Measurements from ENCODE around the gene RYR3. TPM values are rescaled to one million over a fixed set of nuclear protein-coding genes. Genes with fewer than 3 reads are reported as not detected.

The RYR3 gene
- total RNA-seq, 5 donors from 2014 or later (not counting 1 experiment from before 2014, with no cell fraction given) = 0.03 to 0.07 (median 0.04) TPM; not detected in 1

- no peaks in the 10 kb centered on the region for H3K4me1 Mint-ChIP-seq
- no peak overlapping the region for H3K27ac ChIP-seq (ENCODE audit: low read length)
- no peaks in the 10 kb centered on the region for H3K36me3 Mint-ChIP-seq
- DNase-seq (no peak), ATAC-seq (replicated peaks in 1 of 4) (no peak)
- WGBS (ENCODE audit: insufficient coverage) = 56% methylated on average over 3 of the region's 4 CpGs
- H3K9me3 Mint-ChIP-seq = no peaks in the 10 kb centered on the region
- no peaks in the 10 kb centered on the region for H3K27me3 ChIP-seq (replicated peaks in 1 of 2; ENCODE audit: control insufficient read depth in 2 of 2, extremely low read depth in 1 of 2, insufficient read depth in 2 of 2, low read length in 1 of 2)
- H3K4me3 Mint-ChIP-seq = no peak overlapping the region
- no peaks in the 10 kb centered on the region for H3K4me1 ChIP-seq (ENCODE audit: control insufficient read depth in 1 of 2, extremely low read depth in 1 of 2, insufficient read depth in 2 of 2, low read length in 2 of 2)
- POLR2A ChIA-PET = no interaction called here
- peaks cover 17 to 36% of the 10 kb centered on the region in 2 donors for H3K27me3 Mint-ChIP-seq
- no peak overlapping the region for H3K4me3 ChIP-seq (ENCODE audit: control insufficient read depth in 1 of 2, extremely low read depth in 1 of 2, low read length in 1 of 2)
- H3K27ac Mint-ChIP-seq = no peak overlapping the region
- H3K9me3 ChIP-seq = no peaks in the 10 kb centered on the region
- CTCF ChIA-PET = no interaction called here
- no peaks in the 10 kb centered on the region for H3K36me3 ChIP-seq (ENCODE audit: control insufficient read depth in 2 of 2, extremely low read depth in 1 of 2, insufficient read depth in 1 of 2, low read length in 1 of 2)
These were observed 318.9 kb downstream of the RYR3 start for GRCh38 chr15:33629647-33630046.

- no peak for DNase-seq
- ATAC-seq (replicated peaks in 1 of 4) = no peak
- Mint-ChIP-seq H3K36me3 (no peaks in the 10 kb centered on the region), H3K4me3 (no peak overlapping the region), H3K9me3 (no peaks in the 10 kb centered on the region), H3K27ac (no peak overlapping the region), H3K27me3 (peaks cover 6 to 24% of the 10 kb centered on the region in 2 donors), H3K4me1 (peaks cover 0 to 7% (median 0%) of the 10 kb centered on the region in 3 donors)
- no peak overlapping the region for H3K27ac ChIP-seq (ENCODE audit: low read length)
- H3K27me3 ChIP-seq (replicated peaks in 1 of 2; ENCODE audit: control insufficient read depth in 2 of 2, extremely low read depth in 1 of 2, insufficient read depth in 2 of 2, low read length in 1 of 2) = peaks cover 0 to 8% of the 10 kb centered on the region in 2 experiments
- ChIA-PET POLR2A (no interaction called here), CTCF (no interaction called here)
- H3K9me3 ChIP-seq = no peaks in the 10 kb centered on the region
- no peak overlapping the region for H3K4me3 ChIP-seq (ENCODE audit: control insufficient read depth in 1 of 2, extremely low read depth in 1 of 2, low read length in 1 of 2)
- no peaks in the 10 kb centered on the region for H3K4me1 ChIP-seq (ENCODE audit: control insufficient read depth in 1 of 2, extremely low read depth in 1 of 2, insufficient read depth in 2 of 2, low read length in 2 of 2)
- no peaks in the 10 kb centered on the region for H3K36me3 ChIP-seq (ENCODE audit: control insufficient read depth in 2 of 2, extremely low read depth in 1 of 2, insufficient read depth in 1 of 2, low read length in 1 of 2)
- 100% methylated on average over 1 of the region's 7 CpGs for WGBS (ENCODE audit: insufficient coverage)
These were observed 325.5 kb downstream of the RYR3 start for GRCh38 chr15:33636234-33636633.

GRCh38 chr15:33636958-33637357, 326.2 kb downstream of the RYR3 start:
- WGBS (ENCODE audit: insufficient coverage) = no CpG with 5 or more reads among the region's 1 CpG
- Mint-ChIP-seq H3K36me3 (no peaks in the 10 kb centered on the region), H3K4me1 (peaks cover 0 to 7% (median 0%) of the 10 kb centered on the region in 3 donors), H3K27me3 (peaks cover 11 to 23% of the 10 kb centered on the region in 2 donors), H3K4me3 (no peak overlapping the region), H3K27ac (no peak overlapping the region), H3K9me3 (no peaks in the 10 kb centered on the region)
- peaks cover 0 to 8% of the 10 kb centered on the region in 2 experiments for H3K27me3 ChIP-seq (replicated peaks in 1 of 2; ENCODE audit: control insufficient read depth in 2 of 2, extremely low read depth in 1 of 2, insufficient read depth in 2 of 2, low read length in 1 of 2)
- H3K27ac ChIP-seq (ENCODE audit: low read length) = no peak overlapping the region
- no peak overlapping the region for H3K4me3 ChIP-seq (ENCODE audit: control insufficient read depth in 1 of 2, extremely low read depth in 1 of 2, low read length in 1 of 2)
- ATAC-seq (replicated peaks in 1 of 4) (no peak), DNase-seq (no peak)
- ChIA-PET POLR2A (interaction anchor here (0.5 to 0.6 kb wide), 2 partner anchors 43 to 51 kb away, joined by 3 read pairs; no protein-coding TSS in a partner anchor), CTCF (interaction anchor here in 1 of 2 donors (0.5 to 0.8 kb wide), 2 partner anchors 45 to 330 kb away, joined by 3 read pairs; no protein-coding TSS in a partner anchor)
- no peaks in the 10 kb centered on the region for H3K36me3 ChIP-seq (ENCODE audit: control insufficient read depth in 2 of 2, extremely low read depth in 1 of 2, insufficient read depth in 1 of 2, low read length in 1 of 2)
- no peaks in the 10 kb centered on the region for H3K9me3 ChIP-seq
- no peaks in the 10 kb centered on the region for H3K4me1 ChIP-seq (ENCODE audit: control insufficient read depth in 1 of 2, extremely low read depth in 1 of 2, insufficient read depth in 2 of 2, low read length in 2 of 2)

- WGBS (ENCODE audit: insufficient coverage) = 91% methylated on average over 1 of the region's 2 CpGs
- DNase-seq (no peak), ATAC-seq (replicated peaks in 1 of 4) (no peak)
- Histone ChIP-seq H3K27me3 (replicated peaks in 1 of 2; ENCODE audit: control insufficient read depth in 2 of 2, extremely low read depth in 1 of 2, insufficient read depth in 2 of 2, low read length in 1 of 2) (peaks cover 0 to 8% of the 10 kb centered on the region in 2 experiments), H3K36me3 (ENCODE audit: control insufficient read depth in 2 of 2, extremely low read depth in 1 of 2, insufficient read depth in 1 of 2, low read length in 1 of 2) (no peaks in the 10 kb centered on the region), H3K9me3 (no peaks in the 10 kb centered on the region), H3K4me1 (ENCODE audit: control insufficient read depth in 1 of 2, extremely low read depth in 1 of 2, insufficient read depth in 2 of 2, low read length in 2 of 2) (no peaks in the 10 kb centered on the region), H3K4me3 (ENCODE audit: control insufficient read depth in 1 of 2, extremely low read depth in 1 of 2, low read length in 1 of 2) (no peak overlapping the region), H3K27ac (ENCODE audit: low read length) (no peak overlapping the region)
- Mint-ChIP-seq H3K36me3 (no peaks in the 10 kb centered on the region), H3K27me3 (peaks cover 10 to 24% of the 10 kb centered on the region in 2 donors), H3K4me1 (peaks cover 0 to 7% (median 0%) of the 10 kb centered on the region in 3 donors), H3K9me3 (no peaks in the 10 kb centered on the region), H3K4me3 (no peak overlapping the region), H3K27ac (no peak overlapping the region)
- CTCF ChIA-PET = no interaction called here
- POLR2A ChIA-PET = no interaction called here
These were observed 327.7 kb downstream of the RYR3 start for GRCh38 chr15:33638453-33638852.

- Mint-ChIP-seq H3K4me1 (peaks cover 0 to 7% (median 0%) of the 10 kb centered on the region in 3 donors), H3K27ac (no peak overlapping the region), H3K4me3 (no peak overlapping the region), H3K27me3 (peaks cover 10 to 25% of the 10 kb centered on the region in 2 donors), H3K36me3 (no peaks in the 10 kb centered on the region), H3K9me3 (no peaks in the 10 kb centered on the region)
- no peaks in the 10 kb centered on the region for H3K36me3 ChIP-seq (ENCODE audit: control insufficient read depth in 2 of 2, extremely low read depth in 1 of 2, insufficient read depth in 1 of 2, low read length in 1 of 2)
- no peak overlapping the region for H3K27ac ChIP-seq (ENCODE audit: low read length)
- no peaks in the 10 kb centered on the region for H3K9me3 ChIP-seq
- ChIA-PET POLR2A (no interaction called here), CTCF (no interaction called here)
- no peak for DNase-seq
- no peaks in the 10 kb centered on the region for H3K4me1 ChIP-seq (ENCODE audit: control insufficient read depth in 1 of 2, extremely low read depth in 1 of 2, insufficient read depth in 2 of 2, low read length in 2 of 2)
- 44% methylated on average over 1 of the region's 4 CpGs for WGBS (ENCODE audit: insufficient coverage)
- no peak for ATAC-seq (replicated peaks in 1 of 4)
- peaks cover 0 to 8% of the 10 kb centered on the region in 2 experiments for H3K27me3 ChIP-seq (replicated peaks in 1 of 2; ENCODE audit: control insufficient read depth in 2 of 2, extremely low read depth in 1 of 2, insufficient read depth in 2 of 2, low read length in 1 of 2)
- H3K4me3 ChIP-seq (ENCODE audit: control insufficient read depth in 1 of 2, extremely low read depth in 1 of 2, low read length in 1 of 2) = no peak overlapping the region
These were observed 328.3 kb downstream of the RYR3 start for GRCh38 chr15:33639051-33639450.

- H3K9me3 ChIP-seq = no peaks in the 10 kb centered on the region
- H3K9me3 Mint-ChIP-seq = no peaks in the 10 kb centered on the region
- no peak overlapping the region for H3K4me3 ChIP-seq (ENCODE audit: control insufficient read depth in 1 of 2, extremely low read depth in 1 of 2, low read length in 1 of 2)
- no peak for DNase-seq
- ChIA-PET CTCF (no interaction called here), POLR2A (no interaction called here)
- no peak overlapping the region for H3K4me3 Mint-ChIP-seq
- no peak for ATAC-seq (replicated peaks in 1 of 4)
- H3K4me1 Mint-ChIP-seq = peaks cover 0 to 7% (median 0%) of the 10 kb centered on the region in 3 donors
- no peaks in the 10 kb centered on the region for H3K36me3 Mint-ChIP-seq
- no peak overlapping the region for H3K27ac ChIP-seq (ENCODE audit: low read length)
- no peaks in the 10 kb centered on the region for H3K4me1 ChIP-seq (ENCODE audit: control insufficient read depth in 1 of 2, extremely low read depth in 1 of 2, insufficient read depth in 2 of 2, low read length in 2 of 2)
- H3K27me3 Mint-ChIP-seq = peaks cover 10 to 22% of the 10 kb centered on the region in 2 donors
- peaks cover 0 to 8% of the 10 kb centered on the region in 2 experiments for H3K27me3 ChIP-seq (replicated peaks in 1 of 2; ENCODE audit: control insufficient read depth in 2 of 2, extremely low read depth in 1 of 2, insufficient read depth in 2 of 2, low read length in 1 of 2)
- WGBS (ENCODE audit: insufficient coverage) = no CpG with 5 or more reads among the region's 4 CpGs
- no peaks in the 10 kb centered on the region for H3K36me3 ChIP-seq (ENCODE audit: control insufficient read depth in 2 of 2, extremely low read depth in 1 of 2, insufficient read depth in 1 of 2, low read length in 1 of 2)
- no peak overlapping the region for H3K27ac Mint-ChIP-seq
These were observed 328.7 kb downstream of the RYR3 start for GRCh38 chr15:33639456-33639855.

- no peaks in the 10 kb centered on the region for H3K36me3 ChIP-seq (ENCODE audit: control insufficient read depth in 2 of 2, extremely low read depth in 1 of 2, insufficient read depth in 1 of 2, low read length in 1 of 2)
- WGBS (ENCODE audit: insufficient coverage) = 15% methylated on average over 4 of the region's 6 CpGs
- no peak overlapping the region for H3K27ac ChIP-seq (ENCODE audit: low read length)
- no peak for DNase-seq
- Mint-ChIP-seq H3K9me3 (no peaks in the 10 kb centered on the region), H3K27me3 (peaks cover 10 to 17% of the 10 kb centered on the region in 2 donors), H3K4me1 (peaks cover 0 to 7% (median 0%) of the 10 kb centered on the region in 3 donors), H3K36me3 (no peaks in the 10 kb centered on the region), H3K4me3 (no peak overlapping the region), H3K27ac (no peak overlapping the region)
- peaks cover 0 to 8% of the 10 kb centered on the region in 2 experiments for H3K27me3 ChIP-seq (replicated peaks in 1 of 2; ENCODE audit: control insufficient read depth in 2 of 2, extremely low read depth in 1 of 2, insufficient read depth in 2 of 2, low read length in 1 of 2)
- ChIA-PET POLR2A (no interaction called here), CTCF (no interaction called here)
- H3K9me3 ChIP-seq = no peaks in the 10 kb centered on the region
- H3K4me3 ChIP-seq (ENCODE audit: control insufficient read depth in 1 of 2, extremely low read depth in 1 of 2, low read length in 1 of 2) = no peak overlapping the region
- H3K4me1 ChIP-seq (ENCODE audit: control insufficient read depth in 1 of 2, extremely low read depth in 1 of 2, insufficient read depth in 2 of 2, low read length in 2 of 2) = no peaks in the 10 kb centered on the region
- no peak for ATAC-seq (replicated peaks in 1 of 4)
These were observed 329.2 kb downstream of the RYR3 start for GRCh38 chr15:33639978-33640377.
